Keratinocyte (primary cell): ENCODE measurements around the gene NLGN1.

Experiments
- EZH2 ChIP-seq: IDR thresholded peaks from one replicate; pipeline ENCODE4 v1.6.1; 2012; ENCODE audit warnings: inconsistent platforms, mild to moderate bottlenecking, low read length, moderate library complexity
- TF ChIP-seq, protein P1 (sequence below), 3 experiments: IDR thresholded peaks in 1 of 3; conservative IDR thresholded peaks in 1 of 3; optimal IDR thresholded peaks in 1 of 3; 2 replicates in 2 of 3; 3 replicates in 1 of 3; pipeline versions ENCODE3 to v1.5.1; 2011; ENCODE audit warnings: low read length in 3 of 3, mild to moderate bottlenecking in 3 of 3, moderate library complexity in 2 of 3, control low read depth in 1 of 3, inconsistent platforms in 1 of 3; ENCODE audit not compliant: insufficient read depth in 2 of 3; ENCODE audit errors: extremely low read depth in 1 of 3

DNA sequence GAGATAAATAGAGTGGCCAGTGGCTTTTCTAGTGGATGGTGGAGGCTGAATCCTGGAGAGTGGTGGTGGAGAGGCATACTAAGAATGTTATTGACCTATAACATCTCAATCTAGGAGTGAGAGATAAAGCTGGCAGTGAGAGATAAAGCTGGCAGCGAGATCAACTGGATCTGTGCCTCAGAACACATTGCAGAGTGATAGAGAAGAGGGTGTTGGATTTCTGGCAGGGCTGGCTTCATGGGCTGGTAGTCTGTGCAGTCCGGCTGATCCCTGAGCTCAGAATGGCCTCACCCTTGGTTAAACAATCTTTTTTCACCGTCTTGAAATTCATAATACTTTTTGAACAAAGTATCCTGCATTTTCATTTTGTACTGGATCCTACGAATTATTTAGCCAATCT lies 221.2 kb downstream of the NLGN1 start:
- TF ChIP-seq, protein P1, sequence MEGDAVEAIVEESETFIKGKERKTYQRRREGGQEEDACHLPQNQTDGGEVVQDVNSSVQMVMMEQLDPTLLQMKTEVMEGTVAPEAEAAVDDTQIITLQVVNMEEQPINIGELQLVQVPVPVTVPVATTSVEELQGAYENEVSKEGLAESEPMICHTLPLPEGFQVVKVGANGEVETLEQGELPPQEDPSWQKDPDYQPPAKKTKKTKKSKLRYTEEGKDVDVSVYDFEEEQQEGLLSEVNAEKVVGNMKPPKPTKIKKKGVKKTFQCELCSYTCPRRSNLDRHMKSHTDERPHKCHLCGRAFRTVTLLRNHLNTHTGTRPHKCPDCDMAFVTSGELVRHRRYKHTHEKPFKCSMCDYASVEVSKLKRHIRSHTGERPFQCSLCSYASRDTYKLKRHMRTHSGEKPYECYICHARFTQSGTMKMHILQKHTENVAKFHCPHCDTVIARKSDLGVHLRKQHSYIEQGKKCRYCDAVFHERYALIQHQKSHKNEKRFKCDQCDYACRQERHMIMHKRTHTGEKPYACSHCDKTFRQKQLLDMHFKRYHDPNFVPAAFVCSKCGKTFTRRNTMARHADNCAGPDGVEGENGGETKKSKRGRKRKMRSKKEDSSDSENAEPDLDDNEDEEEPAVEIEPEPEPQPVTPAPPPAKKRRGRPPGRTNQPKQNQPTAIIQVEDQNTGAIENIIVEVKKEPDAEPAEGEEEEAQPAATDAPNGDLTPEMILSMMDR (optimal IDR thresholded peaks at IDR 0.05 in 1 of 3, IDR thresholded peaks at IDR 0.05 in 1 of 3, conservative IDR thresholded peaks at IDR 0.05 in 1 of 3; ENCODE audit: extremely low read depth in 1 of 3, insufficient read depth in 2 of 3, low read length in 3 of 3) = no peak
- TF ChIP-seq EZH2 = no peak
